ENCODE data around the gene SYT5.
"Not testable (repeated sequence)": the region's sequence is repeated elsewhere in the genome, so short reads cannot be mapped to it uniquely, and the experiment has no call there.

SYT5 gene

GRCh38 chr19:55206664-55207500 lies 26.8 kb upstream of the SYT5 start:
- peaks cover 5% of the 10 kb centered on the region for H3K27me3 ChIP-seq (replicated peaks; ENCODE audit: control insufficient read depth, insufficient read depth, low read length, poor library complexity, severe bottlenecking)
- H3K4me3 ChIP-seq (ENCODE audit: insufficient read depth, low read depth, low read length, poor library complexity, severe bottlenecking): no peak overlapping the region
- no peak for DNase-seq

GRCh38 chr19:55202199-55202598 lies 22.1 kb upstream of the SYT5 start:
- not testable (repeated sequence) for H3K27ac ChIP-seq (ENCODE audit: insufficient read depth, low read length, poor library complexity, severe bottlenecking); DNase-seq; H3K4me1 ChIP-seq (ENCODE audit: control insufficient read depth, insufficient read depth, low read length, poor library complexity, severe bottlenecking); H3K36me3 ChIP-seq (ENCODE audit: control insufficient read depth, insufficient read depth, low read length); H3K27me3 ChIP-seq (replicated peaks; ENCODE audit: control insufficient read depth, insufficient read depth, low read length, poor library complexity, severe bottlenecking); H3K9me3 ChIP-seq (ENCODE audit: control insufficient read depth, low read length); H3K4me3 ChIP-seq (ENCODE audit: insufficient read depth, low read depth, low read length, poor library complexity, severe bottlenecking)

More at GRCh38 chr19:55206664-55207500, 26.8 kb upstream of the SYT5 start:
- Histone ChIP-seq H3K27ac (ENCODE audit: insufficient read depth, low read length, poor library complexity, severe bottlenecking) (no peak overlapping the region), H3K4me1 (ENCODE audit: control insufficient read depth, insufficient read depth, low read length, poor library complexity, severe bottlenecking) (no peaks in the 10 kb centered on the region), H3K9me3 (ENCODE audit: control insufficient read depth, low read length) (no peaks in the 10 kb centered on the region), H3K36me3 (ENCODE audit: control insufficient read depth, insufficient read depth, low read length) (no peaks in the 10 kb centered on the region)

- Histone ChIP-seq H3K4me1 (ENCODE audit: control insufficient read depth, insufficient read depth, low read length, poor library complexity, severe bottlenecking) (no peaks in the 10 kb centered on the region), H3K27ac (ENCODE audit: insufficient read depth, low read length, poor library complexity, severe bottlenecking) (no peak overlapping the region), H3K9me3 (ENCODE audit: control insufficient read depth, low read length) (no peaks in the 10 kb centered on the region), H3K4me3 (ENCODE audit: insufficient read depth, low read depth, low read length, poor library complexity, severe bottlenecking) (no peak overlapping the region), H3K27me3 (replicated peaks; ENCODE audit: control insufficient read depth, insufficient read depth, low read length, poor library complexity, severe bottlenecking) (no peaks in the 10 kb centered on the region), H3K36me3 (ENCODE audit: control insufficient read depth, insufficient read depth, low read length) (no peaks in the 10 kb centered on the region)
- DNase-seq: no peak
These were observed 19.6 kb upstream of the SYT5 start for GRCh38 chr19:55199620-55200204.

DNA sequence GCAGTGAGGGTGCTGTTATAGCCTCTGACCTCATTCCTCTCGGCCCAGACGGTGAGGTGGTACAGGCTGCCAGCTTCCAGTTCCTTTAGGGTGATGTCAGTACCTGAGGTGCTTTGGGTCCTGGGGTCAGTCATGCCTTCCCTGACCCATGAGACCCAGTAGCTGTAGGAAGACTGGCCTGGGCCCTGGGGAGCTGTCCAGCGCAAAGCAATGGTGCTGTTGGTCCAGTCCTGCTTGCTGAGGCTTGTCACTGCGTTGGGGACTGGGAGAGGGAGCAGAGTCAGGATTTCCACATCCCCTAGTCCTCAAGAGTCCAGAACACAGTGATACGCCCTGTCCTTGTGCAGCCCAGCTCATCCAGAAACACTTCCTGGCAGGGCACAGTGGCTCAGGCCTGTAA lies 18.6 kb upstream of the SYT5 start:
- no peaks in the 10 kb centered on the region for H3K9me3 ChIP-seq (ENCODE audit: control insufficient read depth, low read length)
- H3K36me3 ChIP-seq (ENCODE audit: control insufficient read depth, insufficient read depth, low read length): no peaks in the 10 kb centered on the region
- no peaks in the 10 kb centered on the region for H3K4me1 ChIP-seq (ENCODE audit: control insufficient read depth, insufficient read depth, low read length, poor library complexity, severe bottlenecking)
- H3K27ac ChIP-seq (ENCODE audit: insufficient read depth, low read length, poor library complexity, severe bottlenecking): no peak overlapping the region
- no peak overlapping the region for H3K4me3 ChIP-seq (ENCODE audit: insufficient read depth, low read depth, low read length, poor library complexity, severe bottlenecking)
- H3K27me3 ChIP-seq (replicated peaks; ENCODE audit: control insufficient read depth, insufficient read depth, low read length, poor library complexity, severe bottlenecking): no peaks in the 10 kb centered on the region
- no peak for DNase-seq

- Histone ChIP-seq H3K9me3 (ENCODE audit: control insufficient read depth, low read length) (no peaks in the 10 kb centered on the region), H3K4me1 (ENCODE audit: control insufficient read depth, insufficient read depth, low read length, poor library complexity, severe bottlenecking) (no peaks in the 10 kb centered on the region), H3K27me3 (replicated peaks; ENCODE audit: control insufficient read depth, insufficient read depth, low read length, poor library complexity, severe bottlenecking) (no peaks in the 10 kb centered on the region), H3K4me3 (ENCODE audit: insufficient read depth, low read depth, low read length, poor library complexity, severe bottlenecking) (no peak overlapping the region), H3K36me3 (ENCODE audit: control insufficient read depth, insufficient read depth, low read length) (no peaks in the 10 kb centered on the region), H3K27ac (ENCODE audit: insufficient read depth, low read length, poor library complexity, severe bottlenecking) (no peak overlapping the region)
- DNase-seq: no peak
These were observed 17.4 kb upstream of the SYT5 start for GRCh38 chr19:55197528-55197927.

DNA sequence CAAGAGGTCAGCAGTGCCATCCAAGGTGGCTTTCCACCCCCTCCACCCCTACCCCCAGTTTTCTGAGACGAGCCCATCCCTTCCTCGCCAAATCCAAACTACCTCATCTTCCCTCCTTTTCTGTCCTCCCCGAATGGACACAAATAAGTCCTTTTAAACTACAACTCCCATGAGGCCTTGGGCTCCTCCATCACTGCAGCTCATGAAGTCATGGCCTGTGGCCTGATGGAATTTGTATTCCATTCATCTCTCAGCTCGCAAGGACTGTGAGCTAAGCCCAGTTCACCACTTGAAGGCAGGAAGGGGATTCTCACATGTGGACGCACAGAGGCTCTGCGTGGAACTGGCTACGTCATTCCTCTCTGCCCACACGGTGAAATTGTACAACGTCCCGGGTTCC lies 16.7 kb upstream of the SYT5 start:
- no peaks in the 10 kb centered on the region for H3K4me1 ChIP-seq (ENCODE audit: control insufficient read depth, insufficient read depth, low read length, poor library complexity, severe bottlenecking)
- H3K9me3 ChIP-seq (ENCODE audit: control insufficient read depth, low read length): no peaks in the 10 kb centered on the region
- H3K36me3 ChIP-seq (ENCODE audit: control insufficient read depth, insufficient read depth, low read length): no peaks in the 10 kb centered on the region
- H3K27me3 ChIP-seq (replicated peaks; ENCODE audit: control insufficient read depth, insufficient read depth, low read length, poor library complexity, severe bottlenecking): no peaks in the 10 kb centered on the region
- DNase-seq: no peak
- no peak overlapping the region for H3K27ac ChIP-seq (ENCODE audit: insufficient read depth, low read length, poor library complexity, severe bottlenecking)
- no peak overlapping the region for H3K4me3 ChIP-seq (ENCODE audit: insufficient read depth, low read depth, low read length, poor library complexity, severe bottlenecking)

GRCh38 chr19:55193481-55193880 lies 13.4 kb upstream of the SYT5 start:
- Histone ChIP-seq H3K27ac (ENCODE audit: insufficient read depth, low read length, poor library complexity, severe bottlenecking) (no peak overlapping the region), H3K4me3 (ENCODE audit: insufficient read depth, low read depth, low read length, poor library complexity, severe bottlenecking) (no peak overlapping the region), H3K9me3 (ENCODE audit: control insufficient read depth, low read length) (no peaks in the 10 kb centered on the region), H3K4me1 (ENCODE audit: control insufficient read depth, insufficient read depth, low read length, poor library complexity, severe bottlenecking) (no peaks in the 10 kb centered on the region), H3K27me3 (replicated peaks; ENCODE audit: control insufficient read depth, insufficient read depth, low read length, poor library complexity, severe bottlenecking) (no peaks in the 10 kb centered on the region), H3K36me3 (ENCODE audit: control insufficient read depth, insufficient read depth, low read length) (no peaks in the 10 kb centered on the region)
- no peak for DNase-seq

DNA sequence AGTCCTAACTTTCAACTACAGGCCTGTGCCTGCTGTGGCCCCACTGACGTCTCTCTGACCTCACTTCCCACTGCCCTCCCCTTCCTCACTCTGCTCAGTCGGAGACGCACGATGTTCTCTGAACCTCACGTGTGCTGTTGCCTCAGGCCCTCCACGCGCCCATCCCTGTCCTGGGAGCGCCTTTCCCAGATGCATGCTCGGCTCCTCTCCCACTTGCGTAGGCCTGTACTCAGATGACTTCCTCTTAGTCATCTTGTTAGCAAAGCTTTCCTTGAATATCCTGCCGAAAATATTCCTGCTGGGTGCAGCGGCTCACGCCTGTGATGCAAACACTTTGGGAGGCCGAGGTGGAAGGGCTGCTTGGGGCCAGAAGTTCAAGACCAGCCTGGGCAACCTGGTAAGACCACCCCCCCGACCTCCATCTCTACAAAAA lies 9.3 kb upstream of the SYT5 start:
- no peaks in the 10 kb centered on the region for H3K9me3 ChIP-seq (ENCODE audit: control insufficient read depth, low read length)
- no peaks in the 10 kb centered on the region for H3K36me3 ChIP-seq (ENCODE audit: control insufficient read depth, insufficient read depth, low read length)
- no peaks in the 10 kb centered on the region for H3K4me1 ChIP-seq (ENCODE audit: control insufficient read depth, insufficient read depth, low read length, poor library complexity, severe bottlenecking)
- H3K27me3 ChIP-seq (replicated peaks; ENCODE audit: control insufficient read depth, insufficient read depth, low read length, poor library complexity, severe bottlenecking): no peaks in the 10 kb centered on the region
- no peak overlapping the region for H3K27ac ChIP-seq (ENCODE audit: insufficient read depth, low read length, poor library complexity, severe bottlenecking)
- no peak for DNase-seq
- no peak overlapping the region for H3K4me3 ChIP-seq (ENCODE audit: insufficient read depth, low read depth, low read length, poor library complexity, severe bottlenecking)

- no peak overlapping the region for H3K4me3 ChIP-seq (ENCODE audit: insufficient read depth, low read depth, low read length, poor library complexity, severe bottlenecking)
- DNase-seq: no peak
- H3K27ac ChIP-seq (ENCODE audit: insufficient read depth, low read length, poor library complexity, severe bottlenecking): no peak overlapping the region
- no peaks in the 10 kb centered on the region for H3K4me1 ChIP-seq (ENCODE audit: control insufficient read depth, insufficient read depth, low read length, poor library complexity, severe bottlenecking)
- no peaks in the 10 kb centered on the region for H3K27me3 ChIP-seq (replicated peaks; ENCODE audit: control insufficient read depth, insufficient read depth, low read length, poor library complexity, severe bottlenecking)
- H3K36me3 ChIP-seq (ENCODE audit: control insufficient read depth, insufficient read depth, low read length): no peaks in the 10 kb centered on the region
- no peaks in the 10 kb centered on the region for H3K9me3 ChIP-seq (ENCODE audit: control insufficient read depth, low read length)
These were observed 8.5 kb upstream of the SYT5 start for GRCh38 chr19:55188625-55189024.

DNA sequence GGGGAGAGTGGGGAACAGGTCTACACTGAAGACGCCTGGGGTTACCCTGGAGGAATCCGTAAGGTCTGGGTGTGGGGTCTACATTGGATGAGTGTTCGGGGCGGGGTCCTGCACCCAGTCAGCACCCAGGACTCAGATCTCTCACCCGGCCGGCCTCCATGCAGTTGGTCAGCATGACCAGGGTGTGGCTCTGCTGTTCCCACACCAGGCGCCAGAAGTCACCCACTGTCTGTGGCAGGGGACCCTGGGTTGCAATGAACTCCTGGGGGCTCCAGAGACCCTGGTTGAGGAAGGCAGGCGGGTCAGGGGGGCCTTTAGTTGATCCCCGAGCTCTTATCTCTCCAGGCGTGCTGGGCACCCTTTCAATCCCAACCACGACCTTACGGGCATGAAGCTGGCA lies 6.0 kb upstream of the SYT5 start:
- H3K4me1 ChIP-seq (ENCODE audit: control insufficient read depth, insufficient read depth, low read length, poor library complexity, severe bottlenecking): no peaks in the 10 kb centered on the region
- no peak overlapping the region for H3K27ac ChIP-seq (ENCODE audit: insufficient read depth, low read length, poor library complexity, severe bottlenecking)
- H3K36me3 ChIP-seq (ENCODE audit: control insufficient read depth, insufficient read depth, low read length): no peaks in the 10 kb centered on the region
- DNase-seq: no peak
- H3K27me3 ChIP-seq (replicated peaks; ENCODE audit: control insufficient read depth, insufficient read depth, low read length, poor library complexity, severe bottlenecking): no peaks in the 10 kb centered on the region
- no peaks in the 10 kb centered on the region for H3K9me3 ChIP-seq (ENCODE audit: control insufficient read depth, low read length)
- H3K4me3 ChIP-seq (ENCODE audit: insufficient read depth, low read depth, low read length, poor library complexity, severe bottlenecking): no peak overlapping the region
